Retinal pigment epithelial cell (primary cell): ENCODE measurements around the gene GMPPB.

Source experiments
- DNase-seq: peaks from one replicate; pipeline ENCODE4 v3.0.0-alpha.2; 2010; ENCODE audit warnings: low read depth
- H3K4me3 ChIP-seq: 2 replicates; pipeline ENCODE4 v1.5.1; 2011; ENCODE audit warnings: mild to moderate bottlenecking, low read length, control low read depth, moderate library complexity
- TF ChIP-seq, protein P1 (sequence below): conservative IDR thresholded peaks from 2 replicates; pipeline ENCODE4 v1.5.1; 2011; ENCODE audit warnings: low read depth, low read length, control low read depth, inconsistent platforms

Gene GMPPB

DNA sequence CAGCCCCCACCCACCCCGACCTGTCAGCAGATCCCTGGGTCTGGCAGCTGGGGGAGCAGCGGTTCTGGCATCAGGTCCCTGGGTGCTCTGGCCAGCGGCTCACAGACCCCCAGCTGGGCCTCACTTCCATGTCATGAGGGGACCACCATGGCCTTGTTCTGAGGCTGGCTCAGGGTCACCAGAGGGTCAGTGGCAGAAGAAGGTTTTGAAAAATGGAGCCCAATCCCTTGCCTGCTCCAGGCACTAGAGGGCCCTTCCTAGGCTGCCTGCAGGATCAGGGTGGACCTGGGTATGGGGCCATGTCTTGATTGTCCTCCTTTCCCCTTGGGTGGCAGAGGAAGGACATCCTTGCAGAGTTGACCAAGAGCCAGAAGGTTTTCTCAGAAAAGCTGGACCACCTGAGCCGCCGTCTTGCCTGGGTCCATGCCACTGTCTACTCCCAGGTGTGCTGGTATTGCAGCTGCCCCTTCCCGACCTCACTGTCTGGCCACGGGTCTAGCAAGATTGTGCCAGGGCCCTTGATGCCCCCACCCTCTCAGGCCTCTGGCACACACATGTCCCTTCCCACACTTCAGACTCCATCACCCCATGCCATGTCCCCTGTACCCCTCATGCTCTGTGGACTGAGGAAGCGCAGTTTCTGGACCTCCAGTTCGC, 17.2 kb downstream of the GMPPB start:
- DNase-seq = no peak
- H3K4me3 ChIP-seq = no peak overlapping the region
- TF ChIP-seq, protein P1, sequence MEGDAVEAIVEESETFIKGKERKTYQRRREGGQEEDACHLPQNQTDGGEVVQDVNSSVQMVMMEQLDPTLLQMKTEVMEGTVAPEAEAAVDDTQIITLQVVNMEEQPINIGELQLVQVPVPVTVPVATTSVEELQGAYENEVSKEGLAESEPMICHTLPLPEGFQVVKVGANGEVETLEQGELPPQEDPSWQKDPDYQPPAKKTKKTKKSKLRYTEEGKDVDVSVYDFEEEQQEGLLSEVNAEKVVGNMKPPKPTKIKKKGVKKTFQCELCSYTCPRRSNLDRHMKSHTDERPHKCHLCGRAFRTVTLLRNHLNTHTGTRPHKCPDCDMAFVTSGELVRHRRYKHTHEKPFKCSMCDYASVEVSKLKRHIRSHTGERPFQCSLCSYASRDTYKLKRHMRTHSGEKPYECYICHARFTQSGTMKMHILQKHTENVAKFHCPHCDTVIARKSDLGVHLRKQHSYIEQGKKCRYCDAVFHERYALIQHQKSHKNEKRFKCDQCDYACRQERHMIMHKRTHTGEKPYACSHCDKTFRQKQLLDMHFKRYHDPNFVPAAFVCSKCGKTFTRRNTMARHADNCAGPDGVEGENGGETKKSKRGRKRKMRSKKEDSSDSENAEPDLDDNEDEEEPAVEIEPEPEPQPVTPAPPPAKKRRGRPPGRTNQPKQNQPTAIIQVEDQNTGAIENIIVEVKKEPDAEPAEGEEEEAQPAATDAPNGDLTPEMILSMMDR = no peak

DNA sequence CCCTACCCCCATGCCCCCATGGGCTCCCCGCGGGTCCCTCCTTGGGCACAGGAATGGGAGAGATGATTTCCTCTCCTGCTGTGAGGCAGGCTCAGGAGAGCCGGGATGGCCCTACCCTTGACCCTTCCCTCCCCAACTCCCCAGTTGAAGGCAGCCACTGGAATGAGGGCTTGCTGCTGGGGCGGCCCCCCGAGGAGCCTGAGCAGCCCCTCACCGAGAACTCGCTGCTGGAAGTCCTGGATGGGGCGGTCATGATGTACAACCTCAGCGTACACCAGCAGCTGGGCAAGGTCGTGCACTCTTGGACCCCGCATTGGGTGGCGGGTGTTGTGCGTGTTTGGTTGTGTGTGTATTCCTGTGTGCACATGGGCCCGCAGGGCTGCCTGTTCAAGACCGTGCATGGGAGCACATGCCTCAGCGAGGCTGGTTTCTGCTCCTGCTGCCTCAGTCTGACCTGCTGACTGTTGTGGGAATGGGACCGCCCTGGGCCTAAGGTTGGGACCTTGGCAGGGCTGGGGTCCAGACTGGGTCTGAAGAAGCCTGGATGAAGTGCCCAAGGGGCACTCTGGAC, 18.3 kb downstream of the GMPPB start:
- TF ChIP-seq, protein P1 = no peak
- DNase-seq = no peak

DNA sequence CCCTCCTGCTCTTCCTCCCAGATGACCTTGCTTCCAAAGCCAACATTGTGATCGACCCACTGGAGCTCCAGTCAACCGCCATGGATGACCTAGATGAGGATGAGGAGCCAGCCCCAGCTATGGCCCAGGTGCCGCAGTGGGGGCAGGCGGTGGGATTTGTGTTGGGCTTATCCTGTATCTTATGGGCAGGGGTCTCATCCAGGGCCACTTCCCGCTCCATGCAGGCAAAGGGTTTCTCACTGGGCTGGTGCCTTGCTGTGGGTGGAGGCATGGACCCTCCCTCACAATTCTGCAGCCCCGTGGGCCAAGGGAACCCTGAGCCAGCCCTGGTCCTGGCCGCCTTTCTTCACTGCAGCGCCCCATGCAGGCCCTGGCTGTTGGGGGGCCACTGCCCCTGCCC, 19.1 kb downstream of the GMPPB start:
- H3K4me3 ChIP-seq = no peak overlapping the region
- TF ChIP-seq, protein P1 = no peak
- DNase-seq = no peak

More for the DNA sequence above, 18.3 kb downstream of the GMPPB start:
- no peak overlapping the region for H3K4me3 ChIP-seq

DNA sequence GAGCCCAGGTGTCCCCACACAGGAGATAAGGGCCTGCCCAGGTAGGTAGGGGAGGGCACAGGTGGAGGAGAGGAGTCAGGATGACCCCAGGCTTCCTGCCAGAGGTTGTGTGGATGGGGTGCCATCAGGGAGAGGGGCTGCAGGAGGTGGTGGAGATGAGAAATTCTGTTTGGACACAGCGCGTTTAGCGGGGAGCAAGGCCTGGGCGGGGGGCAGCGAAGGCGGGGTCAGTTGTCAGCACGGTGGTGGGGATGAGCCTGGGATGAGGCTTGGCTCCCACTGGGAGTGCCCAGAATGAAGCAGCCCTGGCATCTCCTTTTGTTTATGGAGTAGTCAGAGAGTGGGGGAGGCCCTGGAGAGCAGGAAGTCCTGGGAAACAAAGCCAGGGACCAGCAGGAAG, 19.8 kb downstream of the GMPPB start:
- TF ChIP-seq, protein P1 = no peak
- DNase-seq = no peak

DNA sequence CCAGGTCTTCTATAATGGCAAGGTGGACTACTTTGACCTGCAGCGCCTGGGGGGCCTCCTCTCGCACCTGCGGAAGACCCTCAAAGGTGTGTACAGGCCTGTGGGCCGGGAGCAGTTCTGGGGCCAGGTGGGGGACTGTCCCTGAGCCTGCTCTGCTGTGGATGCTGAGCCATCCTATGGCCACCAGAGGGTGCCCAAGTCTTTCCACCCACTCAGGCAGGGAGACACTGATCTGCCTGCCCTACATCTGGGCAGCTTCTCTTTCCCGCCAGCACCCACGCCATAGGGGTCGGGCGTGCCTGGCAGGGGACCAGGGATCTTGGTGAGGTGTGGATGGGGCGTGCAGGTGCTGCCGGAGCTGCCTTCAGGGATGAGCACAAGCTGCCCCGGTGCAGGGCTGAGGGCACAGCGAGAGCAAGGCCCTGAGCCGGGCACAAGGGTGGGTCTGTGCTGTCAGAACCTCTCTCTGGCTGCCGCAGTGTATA, 20.3 kb downstream of the GMPPB start:
- TF ChIP-seq, protein P1 = peak; percentile 91
- no peak for DNase-seq

More for the DNA sequence above, 19.8 kb downstream of the GMPPB start:
- no peak overlapping the region for H3K4me3 ChIP-seq

DNA sequence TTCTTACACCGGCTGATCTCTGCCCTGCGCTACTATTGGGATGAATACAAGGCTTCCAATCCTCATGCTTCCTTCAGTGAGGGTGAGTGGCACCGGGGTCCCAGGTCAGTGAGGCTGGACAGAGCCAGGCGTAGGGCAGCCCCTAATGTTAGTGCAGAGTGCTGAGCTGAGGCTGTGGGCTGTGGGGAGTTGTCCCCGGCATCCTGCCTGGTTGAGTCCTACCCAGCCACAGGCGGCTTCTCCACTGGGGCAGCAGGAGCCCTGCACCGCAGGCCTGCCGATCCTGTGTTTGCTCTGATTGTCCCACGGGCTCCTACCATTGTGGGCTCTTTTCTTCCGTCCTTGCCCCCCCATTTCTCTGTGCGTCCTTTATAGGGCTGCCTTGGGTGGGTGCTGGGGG, 21.1 kb downstream of the GMPPB start:
- TF ChIP-seq, protein P1 = no peak
- DNase-seq = no peak
- no peak overlapping the region for H3K4me3 ChIP-seq

More for the DNA sequence above, 20.3 kb downstream of the GMPPB start:
- H3K4me3 ChIP-seq = no peak overlapping the region
